Progenitor cell of endocrine pancreas (in vitro differentiated cells): ENCODE measurements around the gene TCF19. TPM values are rescaled to one million over a fixed set of nuclear protein-coding genes. Genes with fewer than 3 reads are reported as not detected.

ENCODE experiments used
- DNase-seq: peaks from one replicate; pipeline ENCODE4 v3.0.0; 2021; ENCODE audit warnings: low spot score; ENCODE audit not compliant: unreplicated experiment
- H3K27ac Mint-ChIP-seq: 2 replicates; pipeline ENCODE4 v1.8.0; 2021; ENCODE audit warnings: mild to moderate bottlenecking, moderate library complexity, mixed read lengths
- H3K27me3 Mint-ChIP-seq: 2 replicates; pipeline ENCODE4 v1.8.0; 2021; ENCODE audit warnings: mixed read lengths
- H3K36me3 Mint-ChIP-seq: 2 replicates; pipeline ENCODE4 v1.8.0; 2022; ENCODE audit warnings: mixed read lengths; ENCODE audit not compliant: insufficient read depth
- H3K4me1 Mint-ChIP-seq: 2 replicates; pipeline ENCODE4 v1.8.0; 2021; ENCODE audit warnings: low read depth, mixed read lengths
- H3K4me3 Mint-ChIP-seq: 2 replicates; pipeline ENCODE4 v1.8.0; 2021; ENCODE audit warnings: low read depth, mild to moderate bottlenecking, moderate library complexity, mixed read lengths
- H3K9me3 Mint-ChIP-seq: 2 replicates; pipeline ENCODE4 v1.8.0; 2021; ENCODE audit warnings: low read depth, mixed read lengths
- CTCF ChIP-seq: fragments of 200-600 bp; sonication (generic); IDR thresholded peaks from one replicate; pipeline ENCODE4 v1.5.0; 2021; ENCODE audit warnings: antibody characterized with exemption, mild to moderate bottlenecking; ENCODE audit not compliant: unreplicated experiment
- total RNA-seq: library from RNA; stranded (reverse); gene quantifications from 2 replicates; pipeline ENCODE4 v1.2.1, GENCODE V29; 2021

The TCF19 gene
- total RNA-seq, 1 donor from 2014 or later, result 9.6 TPM

GRCh38 chr6:31157513-31158139, 763 bp upstream of the TCF19 start, which contains the start of gene CCHCR1:
CCHCR1 (minus strand) TSS chr6:31157802; CDS start chr6:31157600, 202 bp downstream.
- Mint-ChIP-seq H3K27me3 (peaks cover 10% of the 10 kb centered on the region), H3K36me3 (peaks cover 5% of the 10 kb centered on the region), H3K4me1 (peaks cover 12% of the 10 kb centered on the region), H3K27ac (peak within 1 kb of the TSS; percentile 90), H3K9me3 (no peaks in the 10 kb centered on the region), H3K4me3 (peak within 1 kb of the TSS; percentile 79)
- no peak for DNase-seq
- TF ChIP-seq CTCF, result no peak

GRCh38 chr6:31158863-31159855, 770 bp downstream of the TCF19 start:
- Mint-ChIP-seq H3K27me3 (peaks cover 10% of the 10 kb centered on the region), H3K27ac (peak overlapping the region; percentile 90), H3K4me1 (peaks cover 12% of the 10 kb centered on the region), H3K4me3 (peak overlapping the region; percentile 79), H3K9me3 (no peaks in the 10 kb centered on the region), H3K36me3 (peaks cover 5% of the 10 kb centered on the region)
- no peak for TF ChIP-seq CTCF
- DNase-seq, result no peak

GRCh38 chr6:31161216-31162126, 3.1 kb downstream of the TCF19 start:
- peaks cover 12% of the 10 kb centered on the region for H3K4me1 Mint-ChIP-seq
- no peak overlapping the region for H3K4me3 Mint-ChIP-seq
- H3K9me3 Mint-ChIP-seq, result no peaks in the 10 kb centered on the region
- no peaks in the 10 kb centered on the region for H3K36me3 Mint-ChIP-seq
- H3K27ac Mint-ChIP-seq, result no peak overlapping the region
- H3K27me3 Mint-ChIP-seq, result peaks cover 10% of the 10 kb centered on the region
- DNase-seq, result no peak
- no peak for TF ChIP-seq CTCF

- Mint-ChIP-seq H3K4me1 (peaks cover 10% of the 10 kb centered on the region), H3K27me3 (peaks cover 11% of the 10 kb centered on the region), H3K9me3 (no peaks in the 10 kb centered on the region), H3K4me3 (no peak overlapping the region), H3K27ac (no peak overlapping the region), H3K36me3 (no peaks in the 10 kb centered on the region)
- DNase-seq, result no peak
- TF ChIP-seq CTCF, result no peak
These were observed 4.2 kb downstream of the TCF19 start for GRCh38 chr6:31162463-31163165.
